GM18868 (cell line): ENCODE measurements around the gene KLHL26.

ENCODE experiments used
- ATAC-seq: cut with Tn5 transposase; IDR thresholded peaks from one replicate; pipeline ENCODE4 v1.9.1; 2021; ENCODE audit warnings: mild to moderate bottlenecking, moderate library complexity; ENCODE audit not compliant: unreplicated experiment

The KLHL26 gene

DNA sequence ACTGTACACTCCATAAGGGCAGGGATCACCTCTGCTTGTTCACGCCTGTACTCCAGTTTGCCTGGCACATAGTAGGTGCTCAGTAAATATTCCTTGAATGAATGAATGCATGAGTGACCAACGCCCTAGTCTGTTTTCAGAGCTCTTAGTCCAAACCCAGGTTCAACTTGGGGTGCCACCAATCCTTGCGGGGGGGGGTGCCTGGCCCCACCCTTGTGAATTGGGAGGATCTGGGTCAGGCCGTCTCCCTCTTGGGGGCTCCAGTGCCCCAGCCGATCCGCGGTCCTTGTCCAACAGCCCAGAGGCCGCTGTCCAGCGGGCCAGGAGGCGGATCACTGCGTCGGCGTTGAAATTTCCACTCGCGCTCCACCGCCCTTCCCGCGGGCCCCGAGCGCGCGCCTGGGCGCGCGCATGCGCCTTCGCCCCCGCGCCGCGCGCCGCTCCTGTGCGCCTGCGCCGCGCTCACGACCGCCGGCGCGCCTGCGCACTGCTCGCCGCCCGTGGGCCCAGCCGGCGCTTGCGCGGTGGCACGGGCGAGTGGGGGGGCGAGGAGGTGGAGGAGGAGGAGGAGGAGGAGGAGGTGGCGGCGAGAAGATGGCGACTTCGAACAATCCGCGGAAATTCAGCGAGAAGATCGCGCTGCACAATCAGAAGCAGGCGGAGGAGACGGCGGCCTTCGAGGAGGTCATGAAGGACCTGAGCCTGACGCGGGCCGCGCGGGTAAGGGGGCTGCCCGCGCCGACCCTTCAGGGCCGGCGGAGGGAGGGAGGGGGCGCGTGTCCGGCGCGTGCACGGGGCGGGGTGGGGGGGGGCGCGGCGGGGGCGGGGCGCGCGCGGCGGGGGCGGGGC lies 46.5 kb downstream of the KLHL26 start, which contains the start of gene CRTC1:
Gene CRTC1, plus strand, starts transcription at position 572 of the 849 bp plus-strand sequence. Its CDS starts 23 bp downstream, at position 595.
- ATAC-seq, result peak; percentile 82

DNA sequence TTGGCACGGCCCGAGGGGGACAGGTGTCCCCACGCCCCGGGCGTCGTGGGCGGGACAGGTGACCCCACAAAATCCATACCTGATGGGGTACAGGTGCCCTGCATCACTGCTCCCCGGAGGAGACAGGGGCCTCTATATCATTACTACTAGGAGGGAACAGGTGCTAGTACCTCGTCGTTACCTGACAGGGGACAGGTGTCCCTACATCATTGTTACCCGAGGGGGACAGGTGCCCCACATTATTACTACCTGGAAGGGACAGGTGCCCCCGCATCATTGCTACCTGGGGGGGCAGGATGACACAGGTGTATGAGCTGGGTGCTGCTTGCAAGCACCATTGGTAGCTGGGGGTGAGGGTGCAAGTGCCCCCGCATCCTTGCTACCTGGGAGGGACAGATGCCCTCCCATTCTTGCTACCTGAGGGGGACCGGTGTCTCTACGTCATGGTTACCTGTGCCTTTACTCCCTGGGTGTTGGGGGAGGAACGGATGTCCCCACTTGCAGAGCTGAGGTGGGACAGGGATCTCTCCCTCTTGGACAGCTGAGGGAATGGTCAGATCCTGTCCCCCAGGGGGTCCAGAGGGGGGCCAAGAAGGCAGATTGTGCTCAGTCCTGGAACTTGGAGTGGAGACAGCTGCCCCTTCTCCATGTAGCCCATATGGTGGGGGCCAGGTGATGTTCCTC lies 47.3 kb downstream of the KLHL26 start:
- ATAC-seq, result no peak

DNA sequence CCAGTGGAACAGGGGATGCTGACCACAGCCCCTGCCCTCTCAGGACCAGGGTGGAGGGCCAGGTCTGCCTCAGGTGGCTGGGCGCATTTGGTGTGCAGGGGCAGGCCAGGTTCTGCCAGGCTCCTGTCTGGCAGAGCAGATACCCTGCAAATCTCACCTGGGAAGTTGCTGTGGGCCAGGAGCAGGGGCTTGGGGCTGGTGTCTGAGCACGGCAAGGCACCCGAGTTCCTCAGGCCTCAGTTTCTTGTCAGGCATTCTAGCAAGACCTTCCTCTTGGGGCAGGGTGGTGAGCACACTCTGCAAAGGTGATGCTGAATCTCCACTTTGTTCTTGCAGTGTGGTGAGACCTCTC lies 47.8 kb downstream of the KLHL26 start:
- no peak for ATAC-seq

DNA sequence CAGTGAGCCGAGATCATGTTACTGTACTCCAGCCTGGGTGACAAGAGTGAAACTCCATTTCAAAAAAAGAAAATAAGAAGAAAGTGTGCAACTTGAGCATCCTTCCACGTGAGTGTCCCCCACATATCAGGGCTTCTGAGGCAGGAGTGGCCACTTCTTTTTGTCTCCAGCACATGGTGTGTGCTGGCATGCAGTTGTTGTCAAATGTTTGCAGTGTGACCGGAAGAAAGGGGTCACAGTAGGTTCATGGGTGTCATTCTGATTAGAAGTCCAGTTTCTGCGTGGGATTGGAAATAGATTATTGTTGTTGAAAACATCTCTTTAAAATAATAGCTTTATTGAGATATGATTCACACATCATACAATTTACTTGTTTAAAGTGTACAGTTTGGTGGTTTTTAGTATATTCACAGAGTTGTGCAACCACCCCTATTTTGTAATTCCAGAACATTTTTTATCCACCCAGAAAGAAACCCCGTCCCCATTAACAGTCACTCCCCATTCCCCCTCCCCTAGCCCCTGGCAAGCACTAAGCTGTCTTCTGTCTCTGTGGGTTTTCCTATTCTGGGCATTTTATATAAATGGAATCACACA lies 48.9 kb downstream of the KLHL26 start:
- no peak for ATAC-seq

DNA sequence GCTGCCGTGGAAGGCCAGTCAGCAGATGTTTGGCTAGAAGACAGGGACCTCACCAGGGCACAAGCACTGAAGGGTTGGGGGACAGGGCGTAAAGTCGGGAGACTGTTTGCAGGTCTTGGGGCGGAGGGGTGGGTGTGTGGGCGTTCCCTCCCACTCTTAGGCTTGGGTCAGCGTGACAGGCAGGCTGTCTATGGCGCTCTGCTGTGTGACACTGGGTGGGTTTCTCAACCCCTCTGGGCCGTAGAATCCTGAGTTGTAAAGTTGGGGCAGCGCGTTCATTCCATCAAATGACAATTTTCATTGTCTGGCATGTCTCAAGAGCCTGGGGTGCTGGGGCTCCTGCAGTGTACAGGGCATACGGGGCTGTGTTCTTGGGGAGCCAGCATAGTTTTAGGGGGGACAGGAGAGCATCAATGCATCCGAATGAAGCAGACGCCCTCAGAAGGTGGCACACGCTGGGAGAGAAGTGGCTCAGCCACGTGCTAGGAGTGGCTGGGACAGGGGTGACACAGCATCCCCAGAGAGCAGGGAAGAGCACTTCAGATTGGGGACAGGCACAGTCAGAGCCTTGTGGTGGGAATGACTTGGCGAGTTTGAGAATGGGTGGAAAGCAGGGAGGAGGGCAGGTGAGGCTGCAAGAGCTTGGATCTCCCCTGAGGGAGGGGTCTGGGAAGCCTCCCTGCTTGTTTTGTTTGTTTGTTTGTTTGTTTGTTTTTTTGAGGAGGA lies 51.1 kb downstream of the KLHL26 start:
- no peak for ATAC-seq

DNA sequence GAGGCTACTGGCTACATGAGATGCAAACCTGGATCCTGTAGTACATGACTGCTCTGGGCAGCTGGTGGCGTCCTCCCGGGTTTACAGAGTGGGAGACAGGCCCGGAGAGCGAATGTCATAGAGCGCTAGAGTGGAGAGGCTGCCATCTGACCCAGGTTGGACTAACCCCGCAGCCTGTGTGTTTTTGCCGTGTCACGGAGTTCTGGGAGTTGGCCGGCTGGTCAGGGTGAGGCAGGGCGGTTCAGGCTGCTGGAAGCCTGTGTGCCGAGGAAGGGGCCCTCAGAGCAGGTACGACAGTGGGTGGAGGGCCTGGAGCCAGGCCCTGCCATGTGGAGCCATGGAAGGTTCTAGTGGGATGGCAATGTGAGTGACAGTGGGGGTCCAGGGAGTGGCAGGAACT lies 59.2 kb downstream of the KLHL26 start:
- no peak for ATAC-seq

DNA sequence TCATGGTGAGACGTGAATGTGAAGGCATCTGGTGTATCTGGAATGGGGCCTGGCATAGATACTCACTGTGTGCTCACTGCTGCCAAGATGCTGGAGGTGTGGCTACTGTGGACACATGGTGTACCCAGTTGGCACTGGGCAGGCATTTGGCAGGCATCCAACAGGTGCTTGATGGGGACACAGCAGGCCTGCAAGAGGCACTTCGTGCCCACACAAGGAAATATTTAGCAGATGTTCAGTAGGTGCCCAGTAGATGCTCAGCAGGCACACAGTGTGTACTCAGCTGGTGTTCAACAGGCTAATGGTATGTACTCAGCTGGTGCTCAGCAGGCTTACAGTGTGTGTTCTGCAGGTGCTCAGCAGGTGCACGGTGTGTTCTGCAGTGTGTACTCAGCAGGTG lies 60.9 kb downstream of the KLHL26 start:
- ATAC-seq, result no peak

DNA sequence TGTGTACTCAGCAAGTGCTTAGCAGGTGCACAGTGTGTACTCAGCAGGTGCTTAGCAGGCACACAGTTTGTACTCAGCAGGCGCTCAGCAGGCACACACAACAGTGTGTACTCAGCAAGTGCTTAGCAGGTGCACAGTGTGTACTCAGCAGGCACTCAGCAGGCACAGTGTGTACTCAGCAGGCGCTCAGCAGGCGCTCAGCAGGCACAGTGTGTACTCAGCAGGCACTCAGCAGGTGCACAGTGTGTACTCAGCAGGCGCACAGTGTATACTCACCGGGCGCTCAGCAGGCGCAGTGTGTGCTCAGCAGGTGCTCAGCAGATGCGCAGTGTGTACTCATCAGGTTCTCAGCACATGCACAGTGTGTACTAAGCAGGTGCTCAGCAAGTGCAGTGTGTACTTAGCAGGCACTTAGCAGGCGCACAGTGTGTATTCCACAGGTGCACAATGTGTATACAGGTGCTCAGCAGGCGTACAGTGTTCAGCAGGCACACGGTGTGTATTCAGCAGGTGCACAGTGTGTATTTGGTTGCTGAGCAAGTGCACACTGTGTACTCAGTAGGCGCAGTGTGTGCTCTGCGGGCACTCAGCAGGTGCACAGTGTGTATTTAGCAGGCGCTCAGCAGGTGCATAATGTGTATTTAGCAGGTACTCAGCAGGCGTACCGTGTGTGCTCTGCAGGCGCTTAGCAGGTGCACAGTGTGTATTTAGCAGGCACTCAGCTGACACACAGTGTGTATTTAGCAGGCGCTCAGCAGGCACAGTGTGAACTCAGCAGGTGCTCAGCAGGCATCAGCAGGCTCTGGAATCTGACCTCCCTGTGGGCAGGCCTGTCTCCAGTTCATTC lies 61.7 kb downstream of the KLHL26 start:
- no peak for ATAC-seq

DNA sequence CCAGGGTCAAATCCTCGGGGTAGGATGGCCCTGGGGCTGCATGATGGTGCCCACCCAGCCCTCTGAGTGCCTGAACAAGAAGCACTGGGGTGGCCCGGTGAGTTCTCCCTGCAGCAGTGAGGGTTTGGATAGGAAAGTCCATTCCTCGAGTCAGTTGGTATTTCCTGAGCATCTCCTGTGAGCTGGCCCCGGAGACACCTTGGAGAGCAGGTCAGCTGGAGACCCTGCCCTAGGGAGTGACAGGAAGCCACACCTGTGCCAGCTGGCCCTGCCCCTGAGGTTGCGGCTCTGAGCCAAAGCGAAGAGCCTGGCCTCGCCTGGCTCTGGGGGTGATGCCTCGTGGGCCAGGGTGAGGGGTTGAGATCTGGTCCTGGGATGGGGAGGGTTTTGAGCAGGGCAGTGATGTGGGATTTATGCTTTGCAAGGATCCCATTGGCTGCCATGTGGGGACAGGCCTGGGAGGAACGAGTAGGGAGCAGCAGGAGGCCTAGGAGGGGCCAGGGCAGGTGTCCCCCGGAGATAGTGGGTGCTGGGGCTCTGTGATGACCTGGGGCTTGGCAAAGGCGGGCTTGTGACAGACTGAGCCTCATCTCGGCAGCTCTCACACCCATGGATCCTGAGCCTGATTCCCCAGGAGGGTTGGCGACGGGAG lies 62.7 kb downstream of the KLHL26 start:
- no peak for ATAC-seq

DNA sequence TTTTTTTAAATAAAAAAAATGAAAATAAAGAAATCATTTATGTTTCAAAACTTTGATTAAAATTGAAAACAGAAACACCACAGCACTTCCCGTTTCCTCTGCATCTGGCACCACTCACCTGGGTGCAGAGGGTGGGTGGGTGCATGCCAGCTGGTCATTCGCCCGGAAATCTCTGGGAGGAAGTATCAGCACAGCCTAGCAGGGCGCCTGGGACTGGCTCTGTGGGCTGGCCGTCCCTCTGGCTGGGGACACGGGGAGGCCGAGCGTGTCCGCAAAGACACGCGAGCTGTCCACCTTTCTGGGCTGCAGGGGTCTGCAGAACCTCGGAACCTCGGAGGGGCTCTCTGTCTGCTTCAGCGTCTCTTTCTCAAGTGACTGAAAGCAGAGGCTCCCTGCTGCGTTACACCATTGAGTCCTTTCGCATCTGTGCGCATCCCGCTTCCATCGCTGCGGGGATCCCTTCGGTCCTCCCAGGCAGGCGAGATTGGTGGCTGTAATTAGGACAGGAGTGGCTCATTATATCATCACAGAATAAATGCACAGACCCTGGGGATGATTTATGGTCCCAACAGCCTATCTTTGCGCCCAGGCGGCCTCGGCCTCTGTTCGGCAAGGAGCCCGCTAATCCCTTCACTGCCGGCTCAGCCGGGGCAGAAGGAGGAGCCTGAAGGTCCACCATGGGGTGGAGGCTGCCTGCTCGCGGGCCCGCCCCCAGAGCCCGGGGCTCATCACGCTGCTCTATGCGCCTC lies 63.8 kb downstream of the KLHL26 start:
- peak; percentile 78 for ATAC-seq

DNA sequence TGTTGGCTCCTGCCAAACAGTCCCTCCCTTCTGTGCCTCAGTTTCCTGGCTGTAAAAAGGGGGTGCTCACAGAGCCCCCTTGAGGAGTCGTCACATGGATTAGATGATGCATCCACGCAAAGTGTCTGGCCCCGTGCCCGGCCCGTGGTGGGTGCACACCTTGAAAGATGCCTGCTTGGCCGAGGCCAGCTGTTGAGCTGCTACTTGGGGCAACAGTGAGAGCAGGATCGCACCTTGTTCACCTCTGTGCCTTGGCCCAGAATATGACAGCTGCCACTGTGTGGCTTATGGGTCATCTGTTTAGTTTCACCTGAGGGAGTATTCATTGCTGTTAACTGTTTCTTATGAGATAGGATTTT lies 64.4 kb downstream of the KLHL26 start:
- ATAC-seq, result peak; percentile 27

DNA sequence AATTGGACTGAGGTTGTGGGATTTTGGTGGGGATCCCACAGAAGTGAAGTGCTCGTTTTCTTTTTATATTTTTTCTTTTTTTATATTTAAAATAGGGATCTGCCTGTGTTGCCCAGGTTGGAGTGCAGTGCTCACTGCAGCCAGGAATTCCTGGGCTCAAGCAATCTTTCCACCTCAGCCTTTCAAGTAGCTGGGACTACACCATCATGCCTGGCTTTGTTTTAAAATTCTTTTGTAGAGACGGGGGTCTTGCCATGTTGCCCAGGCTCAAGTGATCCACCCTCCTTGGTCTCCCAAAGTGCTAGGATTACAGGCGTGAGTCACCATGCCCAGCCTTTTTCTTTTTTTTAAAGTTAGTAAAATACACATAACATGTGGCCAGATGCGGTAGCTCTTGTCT lies 67.2 kb downstream of the KLHL26 start:
- ATAC-seq, result no peak

DNA sequence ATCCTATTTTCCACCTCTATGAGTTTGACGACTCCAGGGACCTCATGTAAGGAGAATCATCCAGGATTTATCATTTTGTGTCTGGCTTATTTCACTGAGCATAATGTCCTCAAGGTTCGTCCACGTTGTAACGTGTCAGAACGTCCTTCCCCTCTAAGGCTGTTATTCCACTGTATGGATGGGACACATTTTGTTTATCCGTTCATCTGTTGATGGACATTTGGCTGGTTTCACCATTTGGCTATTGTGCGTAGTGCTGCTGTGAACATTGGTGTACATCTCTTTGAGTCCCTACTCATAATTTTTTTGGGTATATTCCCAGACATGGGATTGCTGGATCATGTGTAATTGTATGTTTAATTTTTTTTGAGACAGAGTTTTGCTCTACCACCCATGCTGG lies 68.1 kb downstream of the KLHL26 start:
- no peak for ATAC-seq

DNA sequence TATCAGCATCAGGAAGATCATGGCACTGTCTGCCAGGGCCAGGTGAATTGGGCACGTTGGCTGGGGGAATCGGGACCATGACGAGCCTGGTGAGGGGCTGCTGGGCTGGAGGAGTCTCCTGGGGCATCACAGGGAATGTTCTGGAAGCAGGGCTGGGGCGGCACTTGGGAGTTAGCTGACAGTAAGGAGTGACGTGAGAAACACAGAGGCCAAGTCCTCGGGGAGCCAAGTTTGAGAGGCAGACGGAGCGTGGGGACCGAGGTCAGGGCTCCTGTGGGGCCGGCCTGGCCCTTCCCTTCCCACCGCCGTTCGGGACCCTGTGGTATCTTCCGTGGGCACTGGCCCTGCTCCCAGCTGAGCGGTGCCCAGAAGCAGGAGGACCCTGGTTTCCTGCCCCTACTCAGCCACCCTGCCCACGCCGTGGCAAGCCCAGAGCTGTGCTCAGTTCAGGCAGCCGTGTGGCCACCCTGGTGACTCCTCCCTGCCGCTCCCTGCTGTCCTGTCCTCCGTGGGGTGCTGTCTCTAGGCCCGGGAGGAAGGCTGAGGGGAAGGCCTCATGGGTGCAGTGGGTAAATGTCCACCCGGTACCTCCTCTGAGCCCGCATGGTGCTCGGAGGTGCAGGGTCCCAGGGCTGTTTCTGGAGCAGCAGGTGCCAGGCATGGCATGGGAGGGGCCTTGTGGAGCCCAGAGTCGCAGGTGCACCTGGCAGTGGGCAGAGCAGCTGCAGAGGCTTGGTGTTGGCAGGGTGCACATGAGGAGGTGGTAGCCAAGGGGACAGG lies 71.8 kb downstream of the KLHL26 start:
- no peak for ATAC-seq

DNA sequence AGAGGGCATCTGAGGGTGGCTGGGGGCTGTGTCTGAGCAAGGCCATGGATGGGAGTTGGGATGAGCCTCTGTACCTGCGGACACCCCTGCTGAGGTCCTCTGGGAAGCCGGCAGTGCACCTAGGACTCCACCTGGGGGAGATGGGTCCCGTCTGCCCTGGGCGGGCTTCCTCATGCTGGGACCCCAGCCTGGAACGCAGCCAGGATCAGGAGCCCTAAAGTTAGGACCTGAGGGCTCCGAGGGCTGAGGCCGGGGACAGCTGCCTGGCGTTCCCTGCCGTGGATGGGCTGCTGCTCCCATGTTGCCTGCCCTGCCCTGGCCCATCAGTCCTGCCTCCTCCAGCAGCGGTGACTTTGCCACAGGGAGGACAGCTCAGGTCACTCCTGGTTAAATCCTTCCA lies 72.7 kb downstream of the KLHL26 start:
- ATAC-seq, result no peak

DNA sequence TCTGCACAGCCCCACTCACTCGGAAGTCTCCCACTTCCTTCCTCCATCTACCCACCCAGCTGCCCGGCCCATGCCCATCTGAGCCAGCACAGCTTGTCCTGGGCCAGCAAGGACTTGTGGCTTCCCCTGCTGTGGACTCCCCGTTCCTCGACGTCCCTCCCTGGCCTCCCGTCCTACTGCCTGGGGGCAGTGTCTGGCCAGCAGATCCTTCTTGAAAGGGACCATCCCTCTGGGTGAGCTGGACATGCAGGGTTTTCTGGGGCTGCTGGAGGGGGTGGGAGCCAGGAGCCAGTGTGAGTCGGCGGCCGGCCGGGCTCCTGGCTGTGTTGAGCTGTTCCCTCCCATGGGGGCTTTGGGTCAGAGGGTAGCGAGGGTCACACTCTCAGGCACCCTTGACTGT lies 73.4 kb downstream of the KLHL26 start:
- no peak for ATAC-seq

DNA sequence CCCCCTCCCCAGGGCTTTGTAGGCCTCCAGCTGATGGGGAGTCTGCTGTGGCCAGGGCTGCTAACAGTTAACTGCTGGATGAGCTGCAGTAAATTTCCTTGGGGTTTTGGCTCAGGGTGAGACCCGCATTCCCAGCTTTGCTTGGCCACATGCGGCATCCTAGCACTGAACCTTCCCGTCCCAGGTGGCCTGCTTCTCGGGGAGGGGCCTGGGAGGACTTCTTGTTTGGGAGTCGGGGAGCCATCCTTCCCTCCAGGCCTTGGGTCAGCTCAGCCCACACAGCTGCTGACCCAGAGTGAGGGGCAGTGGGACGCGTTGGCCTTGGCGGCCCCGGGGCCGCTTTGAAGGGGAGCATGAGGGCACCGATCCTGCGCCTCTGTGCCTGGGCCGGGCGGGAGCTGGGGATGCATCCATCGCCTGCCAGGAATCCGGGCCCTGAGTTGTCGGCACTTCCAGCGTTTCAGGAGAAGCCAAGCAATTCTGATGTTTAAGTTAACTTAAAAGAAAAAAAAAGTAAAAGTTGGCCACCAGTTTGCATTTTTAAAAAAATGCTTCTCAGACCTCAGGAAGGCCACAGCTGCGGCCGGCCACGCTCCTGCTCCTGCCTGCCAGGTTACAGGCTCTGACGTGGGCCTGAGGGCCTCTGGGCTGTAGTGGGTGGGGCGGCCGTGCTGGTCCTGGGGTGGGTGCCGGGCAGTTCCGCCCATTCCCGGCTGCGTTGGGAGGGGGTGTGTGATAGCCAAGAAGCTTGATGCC lies 74.3 kb downstream of the KLHL26 start:
- no peak for ATAC-seq

DNA sequence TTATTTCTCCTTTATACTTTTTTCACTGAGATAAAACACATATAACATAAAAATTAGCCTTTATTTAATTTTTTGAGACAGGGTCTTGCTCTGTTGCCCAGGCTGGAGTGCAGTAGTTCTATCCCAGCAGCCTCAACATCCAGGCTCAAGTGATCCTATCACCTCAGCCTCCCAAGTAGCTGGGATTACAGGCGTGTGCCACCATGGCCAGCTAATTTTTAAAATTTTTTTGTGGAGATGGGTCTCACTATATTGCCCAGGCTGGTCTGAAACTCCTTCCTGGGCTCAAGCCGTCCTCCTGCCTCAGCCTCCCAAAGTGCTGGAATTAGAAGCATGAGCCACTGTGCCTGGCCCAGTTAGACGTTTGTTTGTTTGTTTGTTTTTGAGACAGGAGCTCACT lies 75.1 kb downstream of the KLHL26 start:
- ATAC-seq, result no peak
